GM23338 (cell line): ENCODE measurements around the gene BEST2. TPM values are rescaled to one million over a fixed set of nuclear protein-coding genes. Genes with fewer than 3 reads are reported as not detected.

Source experiments
- ATAC-seq: fragments of 200-7000 bp; cut with Tn5 transposase; 3 replicates; pipeline ENCODE4 v1.9.1; 2020
- DNase-seq: peaks from one replicate; pipeline ENCODE4 v3.0.0-alpha.2; 2015; ENCODE audit warnings: low spot score
- H2AFZ ChIP-seq: fragments of 200-600 bp; sonication (generic); 2 replicates; pipeline ENCODE4 v1.8.0; 2016; ENCODE audit warnings: antibody characterized with exemption, mild to moderate bottlenecking, moderate library complexity
- H3F3A ChIP-seq: fragments of 200-600 bp; sonication (generic); replicated peaks from 2 replicates; pipeline ENCODE4 v1.8.0; 2017; ENCODE audit warnings: antibody characterized with exemption, mixed run types, low read depth
- H3K27ac ChIP-seq: fragments of 200-600 bp; sonication (generic); 2 replicates; pipeline ENCODE4 v1.6.1; 2016; ENCODE audit warnings: low read depth
- H3K27me3 ChIP-seq: fragments of 200-600 bp; sonication (generic); 2 replicates; pipeline ENCODE4 v1.8.0; 2016; ENCODE audit warnings: mild to moderate bottlenecking, mixed run types, moderate library complexity; ENCODE audit not compliant: insufficient read depth
- H3K36me3 ChIP-seq: fragments of 200-600 bp; sonication (generic); 2 replicates; pipeline ENCODE4 v1.8.0; 2016; ENCODE audit warnings: mild to moderate bottlenecking; ENCODE audit not compliant: insufficient read depth
- H3K4me1 ChIP-seq: fragments of 200-600 bp; sonication (generic); 2 replicates; pipeline ENCODE4 v1.8.0; 2016; ENCODE audit warnings: mild to moderate bottlenecking, moderate library complexity; ENCODE audit not compliant: insufficient read depth
- H3K4me2 ChIP-seq: fragments of 200-600 bp; sonication (generic); 2 replicates; pipeline ENCODE4 v1.7.1; 2017; ENCODE audit warnings: mixed run types
- H3K4me3 ChIP-seq: fragments of 200-600 bp; sonication (generic); 2 replicates; pipeline ENCODE4 v1.6.1; 2016; ENCODE audit warnings: mixed run types
- H3K79me2 ChIP-seq: fragments of 200-600 bp; sonication (generic); replicated peaks from 2 replicates; pipeline ENCODE4 v1.8.0; 2017; ENCODE audit warnings: mild to moderate bottlenecking; ENCODE audit not compliant: insufficient read depth
- H3K9me2 ChIP-seq: fragments of 200-600 bp; sonication (generic); 2 replicates; pipeline ENCODE4 v1.8.0; 2017; ENCODE audit not compliant: insufficient read depth
- H4K20me1 ChIP-seq: fragments of 200-600 bp; sonication (generic); replicated peaks from 2 replicates; pipeline ENCODE4 v1.8.0; 2017; ENCODE audit warnings: mild to moderate bottlenecking; ENCODE audit not compliant: insufficient read depth
- H3K27ac Mint-ChIP-seq: 2 replicates; pipeline ENCODE4 v1.8.0; 2020; ENCODE audit warnings: inconsistent platforms, mild to moderate bottlenecking, moderate library complexity, mixed read lengths
- H3K27me3 Mint-ChIP-seq: 3 replicates; pipeline ENCODE4 v1.8.0; 2022; ENCODE audit warnings: low read depth, mild to moderate bottlenecking, moderate library complexity, mixed read lengths, inconsistent platforms; ENCODE audit not compliant: insufficient read depth, poor library complexity
- H3K36me3 Mint-ChIP-seq: 3 replicates; pipeline ENCODE4 v1.8.0; 2021; ENCODE audit warnings: low read depth, mild to moderate bottlenecking, inconsistent platforms, moderate library complexity, mixed read lengths
- H3K4me1 Mint-ChIP-seq: 3 replicates; pipeline ENCODE4 v1.8.0; 2020; ENCODE audit warnings: mild to moderate bottlenecking, inconsistent platforms, mixed read lengths
- H3K4me3 Mint-ChIP-seq: 3 replicates; pipeline ENCODE4 v1.8.0; 2021; ENCODE audit warnings: moderate library complexity, mild to moderate bottlenecking, inconsistent platforms, mixed read lengths
- H3K9me3 Mint-ChIP-seq: 3 replicates; pipeline ENCODE4 v1.8.0; 2020; ENCODE audit warnings: moderate library complexity, mild to moderate bottlenecking, inconsistent platforms, mixed read lengths
- EZH2 ChIP-seq: fragments of 200-600 bp; sonication (generic); IDR thresholded peaks from one replicate; pipeline ENCODE4 v1.8.0; 2017; ENCODE audit warnings: antibody characterized with exemption, mild to moderate bottlenecking, low read depth; ENCODE audit not compliant: unreplicated experiment
- EZH2phosphoT487 ChIP-seq: fragments of 200-600 bp; sonication (generic); IDR thresholded peaks from one replicate; pipeline ENCODE4 v1.8.1; 2018; ENCODE audit warnings: antibody characterized with exemption; ENCODE audit not compliant: unreplicated experiment
- JUNB ChIP-seq: IDR thresholded peaks from one replicate; pipeline ENCODE4 v1.6.1; 2016; ENCODE audit warnings: antibody characterized with exemption; ENCODE audit not compliant: unreplicated experiment
- NANOG ChIP-seq: IDR thresholded peaks from 2 replicates; pipeline ENCODE4 v1.6.1; 2016; ENCODE audit warnings: antibody characterized with exemption, borderline replicate concordance
- STAT1 ChIP-seq: IDR thresholded peaks from one replicate; pipeline ENCODE4 v1.6.1; 2016; ENCODE audit warnings: antibody characterized with exemption; ENCODE audit not compliant: unreplicated experiment
- ZNF114 ChIP-seq: fragments of 250-450 bp; sonication (Bioruptor Pico); IDR thresholded peaks from 2 replicates; pipeline ENCODE4 v1.5.0; 2020; ENCODE audit warnings: mild to moderate bottlenecking, moderate library complexity
- ZNF331 ChIP-seq: fragments of 250-450 bp; sonication (Bioruptor Pico); IDR thresholded peaks from 2 replicates; pipeline ENCODE4 v1.5.0; 2020; ENCODE audit warnings: low read depth, mild to moderate bottlenecking, moderate library complexity
- ZNF462 ChIP-seq: fragments of 250-450 bp; sonication (Bioruptor Pico); IDR thresholded peaks from 2 replicates; pipeline ENCODE4 v1.5.0; 2020; ENCODE audit warnings: mild to moderate bottlenecking, moderate library complexity
- polyA plus RNA-seq: library from polyadenylated mRNA; unstranded; fragments of >200 nt; fragmentation: Nextera tagmentation; extraction: Ambion mirVana; gene quantifications from 2 replicates; pipeline ENCODE4 v1.2.1, GENCODE V29; 2016
- total RNA-seq: library from RNA; depleted of rRNA; stranded (reverse); fragments of >200 nt; shearing (Covaris generic); gene quantifications from 2 replicates; pipeline ENCODE4 v1.2.3, GENCODE V29; 2014
- TF ChIP-seq, protein P1 (sequence below), 2 experiments: fragments of 200-600 bp in 1 of 2; sonication (generic) in 1 of 2; conservative IDR thresholded peaks; 2 replicates each; pipeline versions ENCODE4 v1.5.1 to v1.6.1; 2016 to 2017; ENCODE audit warnings: antibody characterized with exemption in 2 of 2, low read depth in 2 of 2, mild to moderate bottlenecking in 2 of 2, moderate library complexity in 1 of 2
- TF ChIP-seq, protein P2 (sequence below): IDR thresholded peaks from one replicate; pipeline ENCODE4 v1.6.1; 2018; ENCODE audit warnings: antibody characterized with exemption; ENCODE audit not compliant: unreplicated experiment

Gene BEST2
- total and polyA plus RNA-seq, 2 experiments from 2014 or later = 1.2 to 10.4 TPM

DNA sequence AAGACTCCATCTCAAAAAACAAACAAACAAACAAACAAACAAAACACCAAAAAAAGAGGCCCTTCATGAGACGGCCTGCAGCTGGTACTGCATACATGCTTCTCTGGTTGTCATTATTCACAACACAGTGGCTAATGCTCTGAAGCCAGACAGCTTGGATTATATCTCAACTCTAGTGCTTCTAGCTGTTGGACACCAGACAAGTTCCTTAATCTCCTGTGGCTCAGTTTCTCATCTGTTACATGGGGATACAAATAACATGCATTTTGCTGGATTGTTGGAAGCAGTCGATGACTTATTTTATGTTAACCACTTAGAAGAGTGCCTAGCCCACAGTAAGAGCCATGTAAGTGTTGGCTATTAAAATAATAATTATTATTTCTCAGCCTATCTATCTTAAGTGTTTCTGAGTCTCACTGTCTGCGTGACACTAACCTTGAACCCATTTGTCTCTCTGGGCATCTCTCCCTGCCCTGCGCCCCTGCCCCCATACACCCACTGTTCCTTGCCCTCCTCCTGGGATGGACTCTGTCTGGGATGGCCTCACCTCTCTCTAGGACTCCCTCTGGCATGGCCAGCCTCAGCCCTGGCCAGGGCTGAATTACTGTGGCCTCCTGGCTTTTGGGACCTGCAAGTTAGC, 36.6 kb downstream of the BEST2 start:
- DNase-seq (no peak), ATAC-seq (no peak)
- H3K27ac ChIP-seq = 0 out of 2 replicates have a peak overlapping the region, but pooled peaks have one; percentile 19
- Mint-ChIP-seq H3K27me3 (peaks cover 34% of the 10 kb centered on the region), H3K27ac (peak overlapping the region; percentile 75), H3K4me1 (peaks cover 27% of the 10 kb centered on the region), H3K36me3 (no peaks in the 10 kb centered on the region; the same call in 2 of the 3 replicates), H3K9me3 (peaks cover 3% of the 10 kb centered on the region; the same call in 2 of the 3 replicates), H3K4me3 (peak overlapping the region; percentile 79)
- no peaks in the 10 kb centered on the region for H3K79me2 ChIP-seq
- no peaks in the 10 kb centered on the region for H3K9me2 ChIP-seq
- H4K20me1 ChIP-seq = no peaks in the 10 kb centered on the region
- H2AFZ ChIP-seq = 0 out of 2 replicates have a peak overlapping the region, but pooled peaks have one; percentile 5
- peaks cover 26% of the 10 kb centered on the region for H3K27me3 ChIP-seq
- H3K4me1 ChIP-seq = peaks cover 35% of the 10 kb centered on the region
- peaks cover 32% of the 10 kb centered on the region; the same call in 1 of the 2 replicates for H3F3A ChIP-seq
- TF ChIP-seq ZNF114 (CRISPR knock-in tag) (no peak), ZNF331 (no peak), EZH2 (no peak), STAT1 (no peak), NANOG (no peak), EZH2phosphoT487 (no peak), ZNF462 (no peak), JUNB (no peak)
- TF ChIP-seq, protein P1, sequence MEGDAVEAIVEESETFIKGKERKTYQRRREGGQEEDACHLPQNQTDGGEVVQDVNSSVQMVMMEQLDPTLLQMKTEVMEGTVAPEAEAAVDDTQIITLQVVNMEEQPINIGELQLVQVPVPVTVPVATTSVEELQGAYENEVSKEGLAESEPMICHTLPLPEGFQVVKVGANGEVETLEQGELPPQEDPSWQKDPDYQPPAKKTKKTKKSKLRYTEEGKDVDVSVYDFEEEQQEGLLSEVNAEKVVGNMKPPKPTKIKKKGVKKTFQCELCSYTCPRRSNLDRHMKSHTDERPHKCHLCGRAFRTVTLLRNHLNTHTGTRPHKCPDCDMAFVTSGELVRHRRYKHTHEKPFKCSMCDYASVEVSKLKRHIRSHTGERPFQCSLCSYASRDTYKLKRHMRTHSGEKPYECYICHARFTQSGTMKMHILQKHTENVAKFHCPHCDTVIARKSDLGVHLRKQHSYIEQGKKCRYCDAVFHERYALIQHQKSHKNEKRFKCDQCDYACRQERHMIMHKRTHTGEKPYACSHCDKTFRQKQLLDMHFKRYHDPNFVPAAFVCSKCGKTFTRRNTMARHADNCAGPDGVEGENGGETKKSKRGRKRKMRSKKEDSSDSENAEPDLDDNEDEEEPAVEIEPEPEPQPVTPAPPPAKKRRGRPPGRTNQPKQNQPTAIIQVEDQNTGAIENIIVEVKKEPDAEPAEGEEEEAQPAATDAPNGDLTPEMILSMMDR (conservative IDR thresholded peaks at IDR 0.05; ENCODE audit: low read depth in 2 of 2) = no peak
- TF ChIP-seq, protein P2, sequence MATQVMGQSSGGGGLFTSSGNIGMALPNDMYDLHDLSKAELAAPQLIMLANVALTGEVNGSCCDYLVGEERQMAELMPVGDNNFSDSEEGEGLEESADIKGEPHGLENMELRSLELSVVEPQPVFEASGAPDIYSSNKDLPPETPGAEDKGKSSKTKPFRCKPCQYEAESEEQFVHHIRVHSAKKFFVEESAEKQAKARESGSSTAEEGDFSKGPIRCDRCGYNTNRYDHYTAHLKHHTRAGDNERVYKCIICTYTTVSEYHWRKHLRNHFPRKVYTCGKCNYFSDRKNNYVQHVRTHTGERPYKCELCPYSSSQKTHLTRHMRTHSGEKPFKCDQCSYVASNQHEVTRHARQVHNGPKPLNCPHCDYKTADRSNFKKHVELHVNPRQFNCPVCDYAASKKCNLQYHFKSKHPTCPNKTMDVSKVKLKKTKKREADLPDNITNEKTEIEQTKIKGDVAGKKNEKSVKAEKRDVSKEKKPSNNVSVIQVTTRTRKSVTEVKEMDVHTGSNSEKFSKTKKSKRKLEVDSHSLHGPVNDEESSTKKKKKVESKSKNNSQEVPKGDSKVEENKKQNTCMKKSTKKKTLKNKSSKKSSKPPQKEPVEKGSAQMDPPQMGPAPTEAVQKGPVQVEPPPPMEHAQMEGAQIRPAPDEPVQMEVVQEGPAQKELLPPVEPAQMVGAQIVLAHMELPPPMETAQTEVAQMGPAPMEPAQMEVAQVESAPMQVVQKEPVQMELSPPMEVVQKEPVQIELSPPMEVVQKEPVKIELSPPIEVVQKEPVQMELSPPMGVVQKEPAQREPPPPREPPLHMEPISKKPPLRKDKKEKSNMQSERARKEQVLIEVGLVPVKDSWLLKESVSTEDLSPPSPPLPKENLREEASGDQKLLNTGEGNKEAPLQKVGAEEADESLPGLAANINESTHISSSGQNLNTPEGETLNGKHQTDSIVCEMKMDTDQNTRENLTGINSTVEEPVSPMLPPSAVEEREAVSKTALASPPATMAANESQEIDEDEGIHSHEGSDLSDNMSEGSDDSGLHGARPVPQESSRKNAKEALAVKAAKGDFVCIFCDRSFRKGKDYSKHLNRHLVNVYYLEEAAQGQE = no peak
- peak overlapping the region; percentile 83 for H3K4me3 ChIP-seq
- no peaks in the 10 kb centered on the region for H3K36me3 ChIP-seq
- peak overlapping the region; percentile 96 for H3K4me2 ChIP-seq
